GM19193 (cell line): ENCODE measurements around the gene ABCF2.

ENCODE experiments used
- POLR2A ChIP-seq: IDR thresholded peaks from 4 replicates; pipeline ENCODE4 v1.6.1; 2011; ENCODE audit not compliant: insufficient read depth, insufficient read length; ENCODE audit errors: extremely low read depth

Gene ABCF2

DNA sequence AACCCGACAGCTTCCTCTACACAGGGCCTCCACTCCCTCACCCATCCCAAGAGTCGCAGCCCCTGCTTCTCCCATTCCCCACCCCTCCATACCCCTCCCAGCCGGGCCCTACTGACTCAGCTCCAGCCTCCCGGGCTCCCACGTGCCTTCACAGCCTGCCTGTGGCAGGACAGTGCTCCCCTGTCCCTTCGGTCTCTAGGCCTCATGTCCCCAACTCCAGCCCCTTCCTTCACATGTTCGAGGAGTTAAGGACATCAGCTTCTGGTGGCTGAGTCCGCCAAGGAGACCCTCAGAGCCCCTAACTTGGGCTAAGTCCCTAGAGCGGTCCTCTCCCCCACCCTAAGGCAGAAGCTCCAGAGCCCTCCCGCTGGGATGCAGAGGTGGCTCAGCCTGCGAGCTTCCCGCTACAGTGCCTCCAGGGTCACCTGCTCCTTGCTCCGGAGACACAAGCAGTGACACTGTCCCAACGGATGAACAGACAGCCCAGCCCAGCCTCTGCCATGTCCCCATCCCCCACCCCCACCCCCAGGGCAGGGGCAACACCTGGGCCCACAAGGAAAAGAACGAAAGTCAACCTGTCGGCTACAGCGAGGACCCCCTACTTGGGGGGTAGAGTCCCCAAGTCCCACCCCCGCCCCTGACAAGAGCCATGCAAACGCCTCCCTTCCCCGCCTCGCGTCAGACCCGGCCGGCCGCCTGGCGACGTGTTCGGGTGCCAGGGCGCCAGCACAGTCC is 20.8 kb upstream of the ABCF2 start:
- no peak for TF ChIP-seq POLR2A

DNA sequence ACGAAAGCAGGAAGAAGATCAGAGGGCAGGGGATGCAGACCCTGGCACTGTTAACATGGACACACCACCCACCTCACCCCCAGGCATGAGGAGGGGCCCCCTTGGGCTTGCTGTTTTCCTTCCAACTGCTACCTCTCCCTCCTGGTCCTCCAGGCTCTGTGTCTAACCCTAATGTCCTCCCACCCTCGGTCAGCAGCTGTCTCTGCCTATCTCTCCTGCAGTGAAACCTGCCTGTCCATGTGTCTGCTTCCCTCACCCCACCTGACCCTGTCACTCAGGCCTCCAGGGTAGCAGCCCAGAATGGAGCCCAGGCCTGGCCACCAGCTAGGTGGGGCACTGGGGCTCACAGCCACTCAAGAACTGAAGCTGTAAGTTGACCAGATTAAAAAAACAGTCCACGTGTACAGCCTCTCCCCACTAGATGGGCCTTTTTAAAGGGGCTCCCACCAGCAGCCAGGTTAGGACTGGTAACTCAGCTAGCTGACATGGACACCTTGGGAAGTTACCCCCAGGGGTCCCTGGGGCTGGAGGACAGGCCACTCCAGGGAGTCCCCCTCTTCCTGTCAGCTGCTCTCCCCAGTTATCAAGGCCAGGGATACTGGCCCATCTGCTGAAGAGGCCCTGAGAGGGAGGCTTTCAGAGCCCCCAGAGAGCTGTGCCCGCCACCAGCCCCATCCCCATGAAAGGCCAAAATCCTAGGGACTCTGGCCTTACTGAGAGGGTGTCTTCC is 20.0 kb upstream of the ABCF2 start:
- TF ChIP-seq POLR2A: no peak

DNA sequence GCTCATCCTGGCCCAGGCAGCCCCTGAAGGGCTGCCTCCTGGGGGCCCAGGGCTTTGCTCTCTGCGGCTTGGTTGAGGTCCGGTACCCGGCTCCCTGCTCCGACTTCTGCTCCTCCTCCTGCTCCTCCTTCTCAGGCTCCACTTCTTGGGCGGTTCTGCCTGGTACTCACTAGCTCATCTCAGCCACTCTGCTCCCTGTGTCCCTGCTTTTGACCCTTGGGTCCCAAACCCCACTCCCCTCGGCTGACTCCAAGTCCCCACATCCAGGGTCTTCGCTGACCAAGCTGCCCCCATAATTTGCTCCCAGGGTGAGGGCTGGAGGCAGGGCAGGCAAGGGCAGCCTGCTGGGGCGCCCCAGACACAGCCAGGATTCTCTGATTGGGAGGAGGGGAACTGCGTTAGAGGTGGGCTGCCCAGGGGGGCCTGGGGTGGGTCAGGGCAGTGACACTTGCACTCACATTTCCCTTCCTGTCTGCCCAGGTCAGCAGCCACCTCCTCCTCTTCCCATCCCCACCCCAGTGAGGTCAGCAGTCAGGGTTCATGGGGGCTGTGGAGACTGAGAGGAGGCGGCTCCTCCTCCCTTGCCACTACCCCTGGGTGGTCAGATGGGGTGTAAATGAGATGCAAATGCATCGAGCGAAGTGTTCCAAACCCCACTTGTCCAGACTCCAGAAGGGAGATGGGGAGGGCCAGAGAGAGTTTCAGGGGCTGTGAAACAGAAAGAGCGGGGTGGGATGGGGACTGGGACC is 19.3 kb upstream of the ABCF2 start:
- TF ChIP-seq POLR2A: no peak

DNA sequence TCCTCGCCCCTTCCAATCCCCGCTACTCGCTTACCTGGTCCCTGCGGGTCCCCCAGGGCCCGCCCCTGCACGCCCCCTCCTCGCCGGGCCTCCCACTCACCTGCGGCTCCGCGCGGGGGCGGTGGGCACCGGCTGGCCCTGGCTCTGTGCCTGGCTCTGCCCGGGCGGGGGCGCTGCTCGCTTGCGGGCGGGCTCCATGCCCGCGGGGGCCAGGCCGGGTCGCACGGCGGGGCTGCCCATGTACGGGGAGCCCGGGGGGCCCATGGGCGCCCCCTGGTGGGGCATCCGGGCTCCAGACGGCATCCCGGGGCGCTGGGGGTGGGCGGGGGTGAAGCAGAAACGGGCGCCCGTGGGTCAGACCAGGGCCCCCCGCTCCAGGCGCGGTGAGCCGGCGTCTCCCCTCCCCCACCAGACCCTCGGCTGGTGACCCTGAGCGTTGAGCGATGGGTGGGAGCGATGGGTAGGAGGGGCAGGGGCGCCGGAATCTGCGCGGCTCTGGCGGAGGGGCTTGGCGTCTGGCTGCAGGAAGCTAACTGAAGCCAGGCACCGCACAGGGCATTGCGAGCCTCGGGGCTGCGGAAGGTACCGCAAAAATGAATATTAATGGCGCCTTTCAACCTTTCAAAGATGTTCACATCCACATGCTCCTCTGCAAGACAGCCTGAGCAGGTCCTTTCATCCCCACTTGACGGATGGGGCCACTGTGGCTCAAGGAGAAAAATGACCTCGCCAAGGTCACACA is 18.5 kb upstream of the ABCF2 start:
- no peak for TF ChIP-seq POLR2A

DNA sequence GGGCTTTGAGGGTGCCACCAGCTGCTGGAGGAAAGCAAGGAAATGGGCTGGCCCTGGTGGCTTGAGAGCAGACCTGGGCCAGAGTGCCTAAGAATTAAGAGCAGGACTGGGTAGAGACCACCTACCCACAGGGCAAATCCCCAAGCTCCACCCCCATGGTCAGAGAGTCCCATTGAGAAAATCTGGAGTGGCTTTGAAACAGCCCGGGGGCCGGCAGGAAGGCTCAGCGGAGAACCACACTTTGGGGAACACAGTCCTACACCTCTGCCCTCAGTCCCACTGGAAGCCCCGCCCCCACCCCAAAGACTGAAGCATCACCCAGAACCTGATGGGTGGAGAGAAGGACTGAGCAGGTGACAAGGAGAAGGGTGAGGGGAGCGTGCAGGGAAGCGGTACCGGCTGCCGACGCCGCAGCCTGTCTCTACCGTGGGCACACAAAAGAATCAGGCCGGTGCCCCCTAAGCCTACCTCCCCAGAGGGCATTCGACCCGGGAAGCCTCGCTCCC is 17.9 kb upstream of the ABCF2 start:
- TF ChIP-seq POLR2A: no peak

DNA sequence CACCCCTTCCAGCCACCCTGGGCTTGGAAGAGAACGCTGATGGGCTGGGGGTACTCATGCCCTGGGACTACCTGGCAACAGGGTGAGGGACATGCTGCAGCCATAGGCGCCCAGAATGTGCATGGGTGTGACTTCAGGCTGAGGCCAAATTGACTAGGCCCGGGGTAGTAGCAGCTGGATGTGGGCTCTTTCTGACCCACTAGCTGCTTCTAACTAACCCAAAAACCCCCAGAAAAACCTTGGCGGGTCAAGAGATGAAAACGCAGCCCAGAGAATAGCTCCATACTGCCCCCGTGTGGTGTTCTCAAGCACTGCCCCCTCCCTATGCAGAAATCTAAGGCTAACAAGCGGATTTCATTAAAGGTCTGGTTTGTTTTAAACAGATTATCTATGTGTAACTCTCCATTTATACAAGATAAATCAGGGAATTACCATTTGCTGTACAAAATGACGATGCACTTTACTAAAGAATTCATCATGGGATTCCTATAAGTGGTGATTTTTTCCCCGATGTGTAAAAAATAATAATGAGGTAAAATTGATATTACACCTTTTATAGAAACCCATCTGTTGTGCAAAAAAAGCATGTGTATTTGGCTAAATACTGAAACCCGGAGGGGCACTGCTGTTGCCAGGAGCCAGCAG is 17.3 kb upstream of the ABCF2 start:
- no peak for TF ChIP-seq POLR2A

DNA sequence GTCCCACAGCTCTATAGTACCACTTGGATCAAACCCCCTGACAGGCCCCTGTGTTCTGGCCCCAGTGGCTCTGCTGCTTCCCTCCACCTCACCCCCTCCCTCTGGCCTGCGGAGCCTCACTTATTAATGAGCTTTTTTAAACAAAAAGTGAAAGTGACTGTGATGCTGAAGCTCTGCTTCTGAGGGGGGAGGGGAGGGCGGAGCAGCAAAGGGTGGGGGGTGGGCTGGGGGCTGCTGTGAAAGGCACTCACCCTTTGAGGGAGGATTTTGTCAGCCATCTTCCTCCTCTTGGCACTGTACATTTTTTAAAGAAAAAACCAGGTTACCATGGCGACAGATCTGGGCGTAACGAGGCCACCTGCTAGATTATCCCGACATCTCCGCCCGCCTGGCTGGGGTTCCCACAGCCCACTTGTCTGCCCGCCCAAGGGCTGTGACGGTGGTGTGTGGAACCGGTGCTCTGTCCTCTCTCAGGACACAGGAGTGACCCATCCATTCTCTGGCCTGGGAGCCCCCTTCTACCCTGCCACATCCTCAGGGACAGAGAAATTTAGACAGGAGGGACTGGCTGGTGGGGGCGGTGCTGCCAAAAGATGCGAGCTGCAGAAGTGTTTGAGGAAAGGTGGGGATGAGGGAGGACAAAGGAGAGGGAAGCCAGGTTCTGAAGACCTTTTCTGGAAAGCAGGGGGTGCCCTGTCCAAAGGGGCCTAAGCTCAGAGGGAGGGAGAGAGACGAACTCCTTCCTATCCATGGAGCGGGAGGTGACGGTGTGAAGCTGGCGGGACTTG is 16.6 kb upstream of the ABCF2 start:
- no peak for TF ChIP-seq POLR2A

DNA sequence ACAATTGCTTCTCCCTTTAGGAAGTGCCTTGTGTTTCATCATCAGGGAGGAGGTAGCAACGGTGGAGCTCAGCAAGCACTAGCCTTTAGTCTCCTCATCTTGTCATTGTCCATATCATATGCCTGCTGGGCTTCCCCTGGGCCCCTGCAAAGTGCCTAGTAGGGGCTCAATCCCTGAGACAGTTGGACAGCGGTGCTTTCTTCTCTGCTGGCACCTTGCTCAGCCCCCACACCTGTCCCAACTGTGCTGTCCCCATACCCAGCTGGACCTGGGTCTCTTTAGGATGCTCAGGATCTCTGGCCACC is 16.0 kb upstream of the ABCF2 start:
- TF ChIP-seq POLR2A: no peak

DNA sequence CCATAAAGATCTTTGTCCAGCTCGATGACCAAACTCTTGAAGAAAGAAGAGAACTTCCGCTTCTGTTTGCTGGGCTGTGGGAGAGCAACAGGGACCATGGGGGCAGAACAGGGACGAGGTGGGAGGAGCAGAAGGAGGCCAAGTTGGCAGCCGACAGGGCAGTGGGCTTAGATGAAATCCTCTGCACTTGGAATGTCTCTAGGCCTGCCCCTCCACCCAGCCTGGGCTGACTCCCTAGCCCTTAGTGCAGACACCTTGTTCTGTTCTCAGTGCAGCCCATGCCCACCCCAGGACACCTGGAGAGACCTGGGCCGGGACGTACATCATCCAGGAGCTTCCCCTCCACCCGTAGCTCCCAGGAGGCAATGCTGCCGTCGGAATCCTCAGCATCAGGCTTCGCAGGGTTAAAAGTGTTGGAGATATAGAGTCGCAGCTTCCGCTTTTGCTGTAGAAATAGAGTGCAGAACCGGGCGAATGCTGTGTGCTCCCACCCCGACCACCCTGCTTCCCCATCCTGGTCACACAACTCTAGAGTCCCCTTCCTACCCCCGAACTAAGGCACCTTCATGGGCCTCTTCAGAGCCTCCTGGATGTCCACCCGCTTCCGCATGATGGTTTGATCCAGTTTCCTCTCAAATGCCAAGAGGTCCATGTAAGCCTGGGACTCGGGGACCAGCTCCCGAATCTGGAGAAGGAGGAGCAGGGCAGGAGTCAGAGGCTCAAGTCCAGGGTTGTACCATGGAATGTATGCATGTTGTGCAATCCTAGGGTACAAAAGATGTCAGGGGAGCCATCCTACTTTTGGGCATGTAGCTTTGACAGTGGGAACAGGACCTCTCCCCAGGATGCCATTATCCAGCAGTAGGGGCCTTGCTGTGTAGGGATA is 15.4 kb upstream of the ABCF2 start:
- no peak for TF ChIP-seq POLR2A

DNA sequence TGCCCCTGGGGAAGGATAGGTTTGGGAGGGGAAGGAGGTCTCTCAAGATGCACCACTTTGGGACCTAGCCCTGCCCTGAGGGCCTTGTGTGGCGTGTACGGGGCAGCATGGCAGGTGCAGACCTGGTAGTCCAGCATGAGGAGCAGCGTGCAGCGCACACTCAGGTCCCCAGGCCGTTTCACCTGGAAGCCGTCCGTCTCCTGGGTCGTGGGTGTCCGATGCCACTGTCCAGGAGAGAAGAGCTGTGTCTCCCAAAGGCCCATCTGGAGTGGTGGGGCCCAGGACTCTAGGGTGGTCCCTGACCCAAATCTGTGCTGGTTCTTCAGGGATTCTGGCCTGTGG is 14.7 kb upstream of the ABCF2 start:
- no peak for TF ChIP-seq POLR2A

DNA sequence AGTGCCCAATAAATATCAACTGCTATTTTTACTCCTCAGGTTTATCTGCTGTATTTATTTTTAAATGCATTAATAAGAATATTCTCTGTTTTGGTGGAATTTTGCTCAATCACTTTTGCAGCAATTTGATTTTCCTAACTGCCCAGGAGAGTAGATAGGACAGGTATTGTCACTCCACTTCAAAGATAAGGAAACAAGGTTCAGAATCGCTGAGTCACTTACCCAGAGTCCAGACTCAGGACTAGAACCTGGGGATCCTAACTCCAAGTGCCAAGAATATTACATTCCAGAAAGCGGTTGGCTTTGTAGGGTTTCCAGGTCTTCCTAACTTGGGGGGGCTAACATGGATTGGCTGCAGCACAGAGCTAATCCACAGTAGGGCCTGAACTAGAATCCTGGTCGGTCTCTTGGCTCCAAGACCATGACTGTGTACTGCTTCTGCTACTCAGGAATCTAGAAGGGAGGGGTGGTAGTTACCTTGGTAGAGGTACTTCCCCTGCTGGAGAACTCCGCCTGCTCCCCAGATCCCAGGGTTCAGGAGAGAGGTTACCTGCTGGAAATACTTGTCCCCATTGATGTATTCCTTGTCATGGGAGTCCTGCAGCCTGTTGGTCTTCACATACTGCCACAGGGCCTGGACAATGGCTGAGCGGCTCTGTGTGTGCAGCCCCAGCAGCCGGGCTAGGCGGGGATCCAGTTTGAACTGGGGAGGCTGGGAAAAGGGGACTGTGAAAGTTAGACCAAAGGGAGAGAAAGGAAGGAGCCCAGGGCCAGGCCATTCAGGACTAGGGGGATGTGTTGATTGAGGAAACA is 14.1 kb upstream of the ABCF2 start:
- no peak for TF ChIP-seq POLR2A

DNA sequence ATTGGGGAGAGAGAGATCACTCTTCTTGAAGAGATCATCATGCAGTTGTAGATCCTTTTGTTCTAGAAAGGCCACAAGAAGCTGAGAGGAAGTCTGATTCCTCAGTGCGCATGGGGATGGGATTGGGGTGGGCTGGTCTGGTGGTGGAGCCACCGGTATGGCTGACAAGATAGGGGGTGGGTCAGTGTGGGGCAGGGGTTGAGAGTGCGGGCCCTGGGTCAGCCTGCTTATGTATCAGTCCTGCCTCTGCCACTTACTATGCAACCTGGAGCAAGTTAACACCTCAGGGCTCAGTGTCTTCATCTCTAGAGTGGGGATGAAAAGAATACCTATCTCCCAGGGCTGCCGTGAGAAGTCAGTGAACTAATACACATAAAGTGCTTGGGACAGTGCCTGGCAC is 13.5 kb upstream of the ABCF2 start:
- no peak for TF ChIP-seq POLR2A
